HG03521 (cell line): ENCODE data around the gene PNMA1.

Experiments used
- ATAC-seq: cut with Tn5 transposase; IDR thresholded peaks from one replicate; pipeline ENCODE4 v1.9.1; 2021; ENCODE audit warnings: mild to moderate bottlenecking, moderate library complexity; ENCODE audit not compliant: unreplicated experiment

PNMA1 gene

GRCh38 chr14:73739174-73739898 is 25.2 kb upstream of the PNMA1 start:
- ATAC-seq: no peak

- no peak for ATAC-seq
Measured at GRCh38 chr14:73738518-73739173, 24.5 kb upstream of the PNMA1 start.

- ATAC-seq: no peak
Measured at GRCh38 chr14:73736842-73737241, 22.7 kb upstream of the PNMA1 start.

DNA sequence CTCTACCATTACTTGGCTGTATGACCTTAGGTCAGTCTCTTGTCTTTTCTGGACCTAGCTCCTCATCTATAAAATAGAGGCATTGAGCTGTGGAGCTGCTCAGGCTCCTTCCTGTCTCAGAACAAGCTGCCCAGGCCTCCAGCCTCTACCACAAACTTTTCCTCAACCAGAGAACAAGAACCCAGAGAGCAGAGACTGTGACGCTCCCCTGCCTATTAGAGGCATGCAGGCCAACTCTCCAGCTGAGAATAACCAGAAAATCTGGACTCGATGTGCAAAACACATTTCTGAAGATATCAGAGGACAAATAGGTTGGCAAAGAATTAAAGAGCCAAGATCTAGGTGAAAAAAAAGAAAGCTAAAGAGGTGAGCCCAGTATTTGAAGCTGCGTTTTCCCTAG is 17.8 kb upstream of the PNMA1 start:
- ATAC-seq: no peak

GRCh38 chr14:73731111-73731510 is 16.9 kb upstream of the PNMA1 start:
- no peak for ATAC-seq

DNA sequence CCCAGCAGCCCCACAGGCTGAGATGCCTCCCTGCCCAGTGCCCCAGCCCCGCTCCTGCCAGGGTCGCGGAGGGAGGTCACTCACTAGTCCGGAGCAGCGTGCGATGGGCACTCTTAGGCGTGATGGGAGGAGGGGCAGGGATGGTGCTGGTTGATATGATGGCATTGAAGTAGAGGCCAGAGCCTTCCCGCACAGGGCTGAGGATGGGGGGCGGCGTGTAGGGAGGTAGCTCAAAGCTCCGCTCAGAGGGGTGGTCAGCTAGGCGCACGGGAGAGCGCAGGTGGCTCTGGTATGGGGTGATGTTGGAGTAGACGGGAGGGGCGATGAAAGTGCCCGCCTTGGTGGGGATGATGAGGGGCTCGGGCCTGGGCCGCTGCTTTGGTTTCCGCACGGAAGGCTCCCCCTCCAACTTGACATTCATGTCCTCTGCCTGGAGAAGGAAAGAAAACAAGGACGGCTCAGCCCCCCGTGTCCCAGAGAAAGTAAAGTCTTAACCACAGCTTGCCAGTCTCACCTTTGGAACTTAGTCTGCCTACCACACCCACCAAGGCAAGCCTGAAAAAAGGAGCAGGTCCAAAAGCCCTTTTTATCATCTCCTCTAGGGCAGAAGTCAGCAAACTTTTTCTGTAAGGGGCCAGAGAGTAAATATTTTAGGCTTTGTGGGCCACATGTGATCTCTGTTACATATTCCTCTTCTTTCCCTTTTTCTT is 15.5 kb upstream of the PNMA1 start:
- no peak for ATAC-seq

DNA sequence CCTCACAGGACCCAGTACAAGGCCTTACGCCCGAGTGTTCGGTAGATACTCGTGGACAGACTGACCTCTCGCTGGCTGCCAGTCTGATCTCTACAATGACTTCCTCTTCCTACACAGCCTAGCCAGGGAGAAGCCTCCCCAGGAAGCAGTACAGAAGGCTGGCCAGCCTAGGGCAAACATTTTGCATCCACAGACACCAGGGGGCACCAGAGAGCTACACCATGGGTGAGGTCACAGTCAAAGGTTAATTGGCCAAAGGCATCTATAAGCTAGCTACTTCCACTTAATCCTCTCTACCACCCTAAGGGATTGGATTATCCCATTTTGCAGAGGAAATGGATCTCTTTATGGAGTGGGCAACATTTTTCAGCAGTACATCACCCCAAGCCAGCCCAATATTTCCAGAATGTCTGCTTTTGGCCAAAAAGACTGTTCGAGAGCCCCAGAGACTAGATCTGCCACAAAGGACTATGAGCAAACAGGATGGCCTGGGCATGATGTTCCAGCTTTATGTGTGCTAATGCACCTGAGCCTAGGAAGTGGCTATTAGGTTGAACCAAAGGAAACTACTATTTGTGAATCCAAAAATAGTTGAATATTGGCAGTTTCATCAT is 14.6 kb upstream of the PNMA1 start:
- no peak for ATAC-seq

- no peak for ATAC-seq
Measured at GRCh38 chr14:73727166-73727565, 13.0 kb upstream of the PNMA1 start.

DNA sequence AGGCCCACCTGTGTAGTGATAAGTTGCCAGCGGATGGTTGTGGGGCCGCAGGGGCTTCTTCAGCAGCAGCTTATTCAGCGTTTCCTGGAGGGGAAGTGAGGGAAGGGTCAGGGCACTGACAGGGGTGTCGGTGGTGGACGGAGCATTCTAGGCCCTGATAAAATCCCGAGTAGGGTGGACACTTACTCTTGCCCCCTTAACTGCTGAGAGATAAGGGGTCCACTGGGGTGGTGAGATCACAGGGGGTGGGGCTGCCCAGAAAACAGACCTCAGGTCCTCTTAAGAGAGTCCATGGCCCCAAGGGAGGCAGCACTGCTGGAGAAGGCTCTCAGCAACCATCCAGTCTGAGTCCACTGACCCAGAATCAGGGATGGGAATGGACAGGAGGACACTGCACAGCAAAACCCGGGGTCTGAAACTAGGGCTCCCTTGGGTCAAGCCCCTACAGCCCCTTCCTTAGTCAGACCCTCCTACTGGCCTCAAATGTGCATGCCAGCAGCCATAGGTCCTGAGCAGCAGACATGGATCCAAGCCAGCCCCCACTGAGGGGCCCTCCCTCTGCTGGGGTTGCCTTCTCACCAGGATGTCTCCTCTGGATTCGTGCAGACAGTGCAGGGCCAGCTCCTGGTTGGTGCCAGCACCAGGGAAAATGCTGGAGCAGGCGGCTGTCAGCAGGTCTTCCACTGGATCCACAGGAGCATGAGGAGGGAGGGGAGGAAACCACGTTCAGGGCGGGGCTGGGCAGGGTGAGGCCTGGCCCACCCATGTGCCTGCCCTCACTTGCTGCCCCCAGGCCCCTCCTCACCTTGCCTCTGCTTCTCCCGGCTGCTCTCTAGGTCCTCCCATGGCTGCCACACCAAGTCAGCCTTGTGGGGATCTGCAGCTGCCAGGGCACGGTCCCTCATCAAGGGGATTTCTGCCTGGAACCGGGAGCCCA is 12.1 kb upstream of the PNMA1 start:
- ATAC-seq: no peak

- ATAC-seq: no peak
Measured at GRCh38 chr14:73725116-73726024, 11.2 kb upstream of the PNMA1 start.

DNA sequence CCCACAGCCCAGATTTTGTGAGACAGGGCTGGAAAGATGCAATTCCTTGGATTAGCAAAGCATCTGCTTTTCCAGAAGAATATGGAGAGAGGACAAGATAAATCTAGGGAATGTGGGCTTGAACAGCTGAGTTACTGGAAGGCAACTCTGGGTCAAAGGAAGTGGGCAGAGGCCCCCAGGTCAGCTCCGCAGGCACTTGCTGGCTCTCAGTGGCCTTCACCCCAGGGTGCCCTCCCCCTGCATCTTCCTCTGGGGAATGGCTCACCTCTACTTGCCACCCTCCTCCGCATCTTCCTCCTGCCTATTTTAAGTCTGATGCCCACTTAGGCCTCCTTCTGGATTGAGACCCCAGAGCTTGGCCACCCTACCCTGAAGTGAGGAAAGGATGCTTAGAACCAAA is 10.5 kb upstream of the PNMA1 start:
- no peak for ATAC-seq

DNA sequence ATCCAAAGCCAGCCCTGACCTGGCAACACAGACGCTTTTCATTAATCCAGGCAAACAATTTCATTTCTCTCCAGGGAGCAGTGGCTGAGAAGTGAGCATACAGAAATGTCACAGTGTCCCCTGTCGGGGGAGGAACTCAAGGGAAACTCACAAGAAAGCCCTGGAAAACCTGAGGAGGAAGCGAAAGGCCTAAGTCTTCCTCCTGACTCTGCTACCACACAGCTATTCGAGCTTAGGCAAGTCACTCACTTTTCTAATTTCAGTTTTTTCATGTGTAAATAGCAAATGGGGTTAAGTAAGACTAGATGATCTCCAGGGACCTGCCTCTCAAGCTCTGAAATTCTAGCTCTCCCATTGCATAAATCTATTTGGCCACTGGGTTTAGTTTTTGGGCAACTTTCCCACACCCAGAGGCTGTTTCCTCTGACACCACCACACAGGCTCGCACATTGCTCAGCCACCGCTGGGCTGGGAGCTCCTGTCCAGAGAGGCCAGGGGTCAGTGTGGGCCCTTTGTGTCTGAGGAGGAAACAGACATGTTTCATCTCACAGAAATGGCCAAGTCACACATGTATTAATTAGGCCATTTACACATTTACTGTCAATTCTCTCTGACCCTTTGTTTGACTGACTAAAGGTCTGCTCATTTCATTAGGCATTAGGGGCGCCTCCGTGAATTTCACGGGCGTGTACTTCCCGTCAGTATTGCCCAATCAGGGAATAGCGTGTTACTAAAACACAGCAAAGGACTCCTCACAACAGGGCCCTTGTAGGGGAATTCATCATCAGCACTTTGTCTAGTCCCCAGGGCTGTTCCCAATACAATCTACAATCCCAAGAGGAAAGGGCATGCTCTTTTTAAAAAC is 9.8 kb upstream of the PNMA1 start:
- no peak for ATAC-seq

DNA sequence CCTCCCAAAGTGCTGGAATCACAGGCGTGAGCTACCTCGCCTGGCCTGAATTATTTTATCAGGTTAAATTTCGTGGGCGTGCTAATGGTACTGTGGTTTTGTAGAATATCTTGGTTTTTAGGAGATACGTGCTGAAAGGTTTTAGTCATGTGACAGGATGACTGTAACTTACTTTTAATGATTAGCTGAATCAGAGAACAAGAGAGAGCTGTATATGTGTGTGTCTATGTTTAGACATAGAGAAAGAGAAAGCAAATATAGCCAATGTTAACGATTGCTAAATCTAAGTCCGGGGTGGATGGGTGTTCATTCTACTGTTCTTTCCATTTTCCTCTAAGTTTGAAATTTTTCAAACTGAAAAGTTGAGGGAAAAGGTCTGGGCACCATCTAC is 9.2 kb upstream of the PNMA1 start:
- ATAC-seq: no peak

- ATAC-seq: no peak
Measured at GRCh38 chr14:73722581-73722980, 8.4 kb upstream of the PNMA1 start.

DNA sequence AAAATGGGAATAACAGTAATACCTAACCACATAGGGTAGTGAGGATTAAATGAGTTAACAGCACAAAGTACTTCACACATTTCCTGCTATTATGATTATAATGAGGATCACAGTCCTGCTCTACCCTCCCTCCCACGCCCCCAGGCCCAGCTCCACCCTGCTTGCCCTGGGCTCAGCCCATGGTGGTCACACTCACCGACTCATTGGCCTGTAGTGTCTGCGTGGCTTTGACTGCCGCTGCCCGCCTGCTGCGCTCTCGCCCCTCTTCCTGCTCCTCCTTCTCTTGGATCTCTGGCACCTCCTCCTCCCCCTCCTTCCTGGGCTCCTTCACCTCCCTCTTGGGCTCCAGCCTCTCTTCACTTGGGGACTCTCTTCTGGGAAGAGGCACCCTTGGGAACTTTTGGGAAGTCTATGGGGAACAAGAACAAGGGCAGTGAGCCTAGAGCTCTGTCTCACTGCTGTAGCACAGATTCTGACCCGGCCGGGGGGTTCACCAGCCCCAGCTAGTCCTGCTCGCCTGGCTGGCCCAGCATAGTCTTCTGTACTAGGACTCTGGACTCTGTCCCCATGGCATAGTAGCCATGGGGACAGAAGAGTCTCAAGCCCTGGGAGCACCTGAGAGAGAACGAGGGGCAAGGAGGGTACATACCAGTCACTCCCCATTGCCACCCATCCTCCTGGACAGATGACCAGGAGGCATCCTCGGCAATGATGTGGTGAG is 7.1 kb upstream of the PNMA1 start:
- no peak for ATAC-seq

DNA sequence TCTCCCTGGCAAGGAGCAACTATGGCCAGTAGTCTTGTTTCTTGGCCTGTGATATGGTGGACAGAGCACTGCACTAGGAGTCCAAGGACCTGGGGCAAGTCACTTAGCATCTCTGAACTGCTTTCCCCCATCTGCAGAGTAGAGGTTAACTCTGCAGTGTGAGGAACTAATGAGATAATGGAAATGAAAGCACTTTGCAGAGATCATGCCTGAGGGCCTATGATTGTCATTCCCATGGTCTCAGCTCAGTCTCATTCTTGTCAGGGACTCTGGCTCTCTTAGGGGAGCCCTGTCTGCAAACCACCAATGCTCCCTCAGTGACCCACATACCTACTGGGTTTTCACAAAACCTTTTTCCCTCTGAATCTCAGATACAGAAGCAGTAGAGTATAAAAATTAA is 6.5 kb upstream of the PNMA1 start:
- no peak for ATAC-seq

- no peak for ATAC-seq
Measured at GRCh38 chr14:73719791-73720190, 5.6 kb upstream of the PNMA1 start.

DNA sequence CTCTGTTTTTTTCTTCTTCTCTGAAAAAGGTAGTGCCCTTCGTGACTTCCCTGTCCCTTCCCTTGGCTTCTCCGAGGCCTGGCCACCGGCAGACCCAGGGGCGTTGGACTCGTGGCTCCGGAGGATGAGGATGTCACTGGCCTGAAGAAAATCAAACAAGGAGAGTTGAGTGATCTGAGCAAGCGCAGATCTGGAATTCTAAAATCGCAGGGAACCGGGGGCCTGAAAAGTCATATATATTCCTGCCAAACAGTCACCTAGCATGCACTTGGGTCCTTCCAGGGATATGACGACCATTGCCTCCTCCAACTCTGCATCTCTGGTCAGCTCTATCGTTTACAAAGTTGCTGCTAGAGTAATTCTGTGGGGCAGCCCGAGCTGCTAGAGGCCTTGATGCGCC is 5.2 kb upstream of the PNMA1 start:
- no peak for ATAC-seq
